Stomach (tissue), 4 donors: ENCODE measurements around the gene HAPSTR1.

Experiments
- EP300 ChIP-seq: sonication (generic); formaldehyde crosslinking; IDR thresholded peaks from one replicate; pipeline ENCODE4 v1.6.1; 2017; ENCODE audit warnings: antibody characterized with exemption
- POLR2A ChIP-seq, 4 donors: fragments of 450-650 bp; IDR thresholded peaks; one replicate each; pipeline ENCODE4 v1.6.1; 2016; ENCODE audit warnings: antibody characterized with exemption in 4 of 4, control low read depth in 2 of 4, mild to moderate bottlenecking in 1 of 4, moderate library complexity in 1 of 4
- POLR2AphosphoS5 ChIP-seq, 3 donors: sonication (generic); formaldehyde crosslinking; IDR thresholded peaks; one replicate each; pipeline ENCODE4 v1.6.1; 2016; ENCODE audit warnings: antibody characterized with exemption in 3 of 3
- TF ChIP-seq, protein P1 (sequence below), 7 experiments: fragments of 450-650 bp in 4 of 7; fragments of 200-600 bp in 3 of 7; sonication (generic) in 3 of 7; IDR thresholded peaks; one replicate each; pipeline ENCODE4 v1.5.1; 2016 to 2019; ENCODE audit warnings: antibody characterized with exemption in 7 of 7, control low read depth in 2 of 7, mild to moderate bottlenecking in 1 of 7

DNA sequence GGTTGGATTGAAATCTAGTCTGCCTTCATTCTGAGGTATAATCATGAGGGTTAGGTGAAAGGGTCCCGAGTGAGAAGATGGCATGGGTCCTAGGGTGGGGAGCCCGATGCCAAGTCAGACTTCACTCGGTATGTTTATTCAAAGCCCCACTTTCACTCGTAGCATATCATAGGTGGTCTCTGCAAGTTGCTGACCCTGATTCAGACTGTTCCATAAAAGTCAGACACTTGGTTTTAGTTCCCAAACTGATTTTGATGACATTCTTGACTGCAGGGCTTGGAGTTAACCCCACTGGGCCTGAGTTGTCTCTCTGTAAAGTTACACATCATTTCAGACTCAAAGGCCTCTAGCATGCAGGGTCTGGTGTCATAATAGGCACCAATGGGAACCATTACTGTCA is 17.8 kb downstream of the HAPSTR1 start:
- TF ChIP-seq, protein P1, sequence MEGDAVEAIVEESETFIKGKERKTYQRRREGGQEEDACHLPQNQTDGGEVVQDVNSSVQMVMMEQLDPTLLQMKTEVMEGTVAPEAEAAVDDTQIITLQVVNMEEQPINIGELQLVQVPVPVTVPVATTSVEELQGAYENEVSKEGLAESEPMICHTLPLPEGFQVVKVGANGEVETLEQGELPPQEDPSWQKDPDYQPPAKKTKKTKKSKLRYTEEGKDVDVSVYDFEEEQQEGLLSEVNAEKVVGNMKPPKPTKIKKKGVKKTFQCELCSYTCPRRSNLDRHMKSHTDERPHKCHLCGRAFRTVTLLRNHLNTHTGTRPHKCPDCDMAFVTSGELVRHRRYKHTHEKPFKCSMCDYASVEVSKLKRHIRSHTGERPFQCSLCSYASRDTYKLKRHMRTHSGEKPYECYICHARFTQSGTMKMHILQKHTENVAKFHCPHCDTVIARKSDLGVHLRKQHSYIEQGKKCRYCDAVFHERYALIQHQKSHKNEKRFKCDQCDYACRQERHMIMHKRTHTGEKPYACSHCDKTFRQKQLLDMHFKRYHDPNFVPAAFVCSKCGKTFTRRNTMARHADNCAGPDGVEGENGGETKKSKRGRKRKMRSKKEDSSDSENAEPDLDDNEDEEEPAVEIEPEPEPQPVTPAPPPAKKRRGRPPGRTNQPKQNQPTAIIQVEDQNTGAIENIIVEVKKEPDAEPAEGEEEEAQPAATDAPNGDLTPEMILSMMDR (IDR thresholded peaks at IDR 0.05) = no peak
- no peak for TF ChIP-seq POLR2A (IDR thresholded peaks at IDR 0.05)
- TF ChIP-seq POLR2AphosphoS5 (IDR thresholded peaks at IDR 0.05) = no peak
- no peak for TF ChIP-seq EP300
